ENCODE results near the gene PPM1L.

Gene PPM1L

GRCh38 chr3:160830796-160831195 is 74.8 kb downstream of the PPM1L start:
- Histone ChIP-seq H3K4me3 (replicated peaks; ENCODE audit: insufficient read depth, low read length) (no peak overlapping the region), H3K27ac (replicated peaks) (no peak overlapping the region), H3K27me3 (ENCODE audit: insufficient read depth, poor library complexity, severe bottlenecking) (no peaks in the 10 kb centered on the region)
- no peak for DNase-seq (ENCODE audit: low read depth in 1 of 2, low spot score in 1 of 2)
- TF ChIP-seq REST (IDR thresholded peaks at IDR 0.05; ENCODE audit: insufficient replicate concordance, low read depth) (peak; percentile 93), POLR2AphosphoS5 (IDR thresholded peaks at IDR 0.05; ENCODE audit: low read depth) (no peak)

- Histone ChIP-seq H3K27me3 (ENCODE audit: insufficient read depth, poor library complexity, severe bottlenecking) (no peaks in the 10 kb centered on the region), H3K4me3 (replicated peaks; ENCODE audit: insufficient read depth, low read length) (no peak overlapping the region), H3K27ac (replicated peaks) (no peak overlapping the region)
- no peak for DNase-seq (ENCODE audit: low read depth in 1 of 2, low spot score in 1 of 2)
- TF ChIP-seq POLR2AphosphoS5 (IDR thresholded peaks at IDR 0.05; ENCODE audit: low read depth) (no peak), REST (IDR thresholded peaks at IDR 0.05; ENCODE audit: insufficient replicate concordance, low read depth) (no peak), CTCF (IDR thresholded peaks at IDR 0.05; ENCODE audit: insufficient read depth, low read length) (no peak), SPI1 (IDR thresholded peaks at IDR 0.05; ENCODE audit: borderline replicate concordance, low read depth) (no peak)
These were observed 75.4 kb downstream of the PPM1L start for GRCh38 chr3:160831401-160831800.

GRCh38 chr3:160837394-160837980 is 81.5 kb downstream of the PPM1L start:
- TF ChIP-seq CTCF (IDR thresholded peaks at IDR 0.05; ENCODE audit: insufficient read depth, low read length) (no peak), SPI1 (IDR thresholded peaks at IDR 0.05; ENCODE audit: borderline replicate concordance, low read depth) (no peak), GABPA (IDR thresholded peaks at IDR 0.05; ENCODE audit: low read depth) (no peak), REST (IDR thresholded peaks at IDR 0.05; ENCODE audit: insufficient replicate concordance, low read depth) (no peak), POLR2AphosphoS5 (IDR thresholded peaks at IDR 0.05; ENCODE audit: low read depth) (no peak)
- no peak overlapping the region for H3K4me3 ChIP-seq (replicated peaks; ENCODE audit: insufficient read depth, low read length)
- H3K27ac ChIP-seq (replicated peaks): no peak overlapping the region
- no peaks in the 10 kb centered on the region for H3K27me3 ChIP-seq (ENCODE audit: insufficient read depth, poor library complexity, severe bottlenecking)
- peak; percentile 2 to 34 for DNase-seq (ENCODE audit: low read depth in 1 of 2, low spot score in 1 of 2)
